K562 (cell line): ENCODE measurements around the gene DHX58. TPM values are rescaled to one million over a fixed set of nuclear protein-coding genes. Genes with fewer than 3 reads are reported as not detected.

Experiments
- ATAC-seq: fragments of 200-7000 bp; cut with Tn5 transposase; 3 replicates; pipeline ENCODE4 v1.9.1; 2020; ENCODE audit warnings: moderate library complexity
- BruUV-seq: library from RNA; stranded (reverse); fragments of 400-500 nt; replicated peaks from 2 replicates; lab custom pipeline; 2021; lab: Mats Ljungman, UMichigan
- CTCF ChIA-PET: fragments of 300-600 bp; formaldehyde crosslinking; extraction: SDS; loops from one replicate; lab custom pipeline; 2021; ENCODE audit warnings: low intra/inter-chr PET ratio; lab: Yijun Ruan, JAX
- POLR2A ChIA-PET: fragments of 300-600, 350-650 bp; sonication (Branson Sonifier 250); formaldehyde crosslinking; extraction: SDS; loops from one replicate; lab custom pipeline; 2021; ENCODE audit warnings: antibody characterized with exemption, inconsistent platforms; lab: Yijun Ruan, JAX
- DNase-seq, 4 experiments: peaks; one replicate each; pipeline versions ENCODE4 v3.0.0 to v3.0.0-alpha.2; 2011 to 2018; ENCODE audit warnings: low spot score in 3 of 4, mixed read lengths in 3 of 4; ENCODE audit errors: extremely low read depth in 1 of 4
- FAIRE-seq: peaks from 2 replicates; lab custom pipeline; 2011; peaks lifted over from hg19 to GRCh38; lab: Jason Lieb, UNC
- H2AFZ ChIP-seq: 2 replicates; pipeline ENCODE4 v1.6.0; 2011; ENCODE audit warnings: low read depth, low read length, control low read depth, inconsistent platforms
- H3K27ac ChIP-seq: fragments of 200-600 bp; 3 replicates; pipeline ENCODE4 v1.8.0; 2011; ENCODE audit warnings: low read depth, mild to moderate bottlenecking, control low read depth, inconsistent platforms, low read length, moderate library complexity, mixed read lengths; ENCODE audit errors: extremely low read depth
- H3K27me3 ChIP-seq, 2 experiments: fragments of 300-600 bp in 1 of 2; 2 replicates in 1 of 2; 3 replicates in 1 of 2; pipeline versions ENCODE4 v1.6.0 to v1.8.0; 2011; ENCODE audit warnings: inconsistent platforms in 2 of 2, low read length in 2 of 2, mild to moderate bottlenecking in 1 of 2, mixed read lengths in 1 of 2, moderate library complexity in 1 of 2; ENCODE audit not compliant: control insufficient read depth in 2 of 2, insufficient read depth in 2 of 2
- H3K36me3 ChIP-seq: fragments of 300-600 bp; 3 replicates; pipeline ENCODE4 v1.8.0; 2011; ENCODE audit warnings: mild to moderate bottlenecking, low read length, inconsistent platforms; ENCODE audit not compliant: control insufficient read depth, insufficient read depth
- H3K4me1 ChIP-seq, 2 experiments: fragments of 200-600 bp in 1 of 2; replicated peaks in 1 of 2; 2 replicates in 1 of 2; 3 replicates in 1 of 2; pipeline versions ENCODE4 v1.5.1 to v1.8.0; 2011; ENCODE audit warnings: inconsistent platforms in 2 of 2, low read length in 2 of 2, mild to moderate bottlenecking in 1 of 2, mixed read lengths in 1 of 2, moderate library complexity in 1 of 2; ENCODE audit not compliant: control insufficient read depth in 2 of 2, insufficient read depth in 2 of 2
- H3K4me2 ChIP-seq: 2 replicates; pipeline ENCODE4 v1.6.1; 2011; ENCODE audit warnings: low read length, control low read depth, inconsistent platforms, mixed read lengths; ENCODE audit not compliant: insufficient read depth
- H3K4me3 ChIP-seq: fragments of 200-600 bp; sonication (generic), shearing (Covaris generic); 2 replicates; pipeline ENCODE4 v1.5.1; 2016; ENCODE audit warnings: control low read depth, inconsistent platforms
- H3K79me2 ChIP-seq: fragments of 200-600 bp; 3 replicates; pipeline ENCODE4 v1.8.0; 2011; ENCODE audit warnings: low read length, inconsistent platforms; ENCODE audit not compliant: control insufficient read depth, insufficient read depth
- H3K9ac ChIP-seq, 2 experiments: 2 replicates each; pipeline versions ENCODE4 v1.6.0 to v1.6.1; 2011; ENCODE audit warnings: low read depth in 2 of 2, low read length in 2 of 2, control low read depth in 1 of 2, inconsistent platforms in 1 of 2, mild to moderate bottlenecking in 1 of 2, mixed read lengths in 1 of 2; ENCODE audit not compliant: insufficient read depth in 1 of 2
- H3K9me1 ChIP-seq: one replicate; pipeline ENCODE4 v1.6.0; 2011; ENCODE audit warnings: inconsistent platforms, mild to moderate bottlenecking, low read length, moderate library complexity; ENCODE audit not compliant: control insufficient read depth, insufficient read depth
- H3K9me3 ChIP-seq: replicated peaks from 2 replicates; pipeline ENCODE4 v1.5.1; 2011; ENCODE audit warnings: low read depth, low read length, inconsistent platforms; ENCODE audit not compliant: control insufficient read depth, insufficient read depth
- H4K20me1 ChIP-seq: replicated peaks from 2 replicates; pipeline ENCODE4 v1.6.1; 2011; ENCODE audit warnings: low read length, inconsistent platforms, mixed read lengths; ENCODE audit not compliant: control insufficient read depth, insufficient read depth
- E2F4 ChIP-seq: sonication (generic); formaldehyde crosslinking; IDR thresholded peaks from 2 replicates; pipeline ENCODE4 v1.8.0; 2022; ENCODE audit warnings: mild to moderate bottlenecking, low read depth, missing genetic modification reagents
- ID3 ChIP-seq, 2 experiments: fragments of 250-450 bp in 1 of 2; fragments of 450-650 bp in 1 of 2; sonication (Bioruptor Pico) in 1 of 2; IDR thresholded peaks; 2 replicates each; pipeline versions ENCODE4 v1.6.1 to v1.8.0; 2016 to 2021; ENCODE audit warnings: mild to moderate bottlenecking in 2 of 2, moderate library complexity in 2 of 2, missing compliant biosample characterization in 1 of 2, missing genetic modification characterization in 1 of 2
- NR2C1 ChIP-seq, 2 experiments: fragments of 450-650 bp; IDR thresholded peaks; 2 replicates each; pipeline ENCODE4 v1.6.1; 2017; ENCODE audit warnings: mild to moderate bottlenecking in 2 of 2, antibody characterized with exemption in 1 of 2, inconsistent platforms in 1 of 2, missing compliant biosample characterization in 1 of 2, missing genetic modification characterization in 1 of 2
- PRMT5 ChIP-seq: sonication (generic); formaldehyde crosslinking; IDR thresholded peaks from 2 replicates; pipeline ENCODE4 v1.5.0; 2020; ENCODE audit warnings: missing genetic modification reagents
- RREB1 ChIP-seq: fragments of 250-450 bp; sonication (Bioruptor Pico); IDR thresholded peaks from 2 replicates; pipeline ENCODE4 v1.4.0; 2020
- SMARCE1 ChIP-seq: fragments of 450-650 bp; IDR thresholded peaks from 2 replicates; pipeline ENCODE4 v1.7.1; 2016; ENCODE audit warnings: mild to moderate bottlenecking
- TSHZ1 ChIP-seq: fragments of 250-450 bp; sonication (Bioruptor Pico); IDR thresholded peaks from 2 replicates; pipeline ENCODE4 v1.4.0; 2020; ENCODE audit warnings: mild to moderate bottlenecking, moderate library complexity
- WGBS: fragments of 100-300 bp; shearing (Covaris generic); methylation state at CpG from one replicate; pipeline ENCODE4 v1.1.6; 2016; ENCODE audit warnings: low coverage, mixed read lengths; ENCODE audit not compliant: insufficient coverage; ENCODE audit errors: missing lambda C conversion rate; 5-methylcytosine and 5-hydroxymethylcytosine counted together
- in situ Hi-C: fragments of 300-500 bp; cut with MboI; formaldehyde crosslinking; loops from 4 replicates; pipeline ENCODE4 v1.15.0; 2018; ENCODE audit warnings: inconsistent platforms, mixed read lengths
- intact Hi-C: fragments of 100-400 bp; cut with micrococcal nuclease; formaldehyde crosslinking; loops from 2 replicates; pipeline ENCODE4 v1.14.2; 2022
- polyA plus RNA-seq, 8 experiments: library from polyadenylated mRNA; depleted of rRNA in 4 of 8; stranded (reverse) in 5 of 8; unstranded in 3 of 8; fragments of >200 nt; fragmentation: Nextera tagmentation in 2 of 8; fragmentation: Illumina TruSeq in 1 of 8; extraction: Ambion mirVana in 2 of 8; extraction: Trizol in 1 of 8; gene quantifications; 2 replicates each; pipeline versions ENCODE4 v1.2.1 to v1.2.3, GENCODE V29; 2011 to 2014; ENCODE audit warnings: inconsistent platforms in 1 of 8, missing spikeins in 1 of 8
- total RNA-seq, 7 experiments: library from RNA; depleted of rRNA in 6 of 7; stranded (reverse); fragments of >200 nt in 6 of 7; fragmentation: Illumina TruSeq in 2 of 7; extraction: Trizol in 2 of 7; gene quantifications; 2 replicates each; pipeline versions ENCODE4 v1.2.1 to v1.2.3, GENCODE V29; 2011 to 2021; ENCODE audit warnings: low replicate concordance in 1 of 7

The DHX58 gene
- total and polyA plus RNA-seq, 9 of the 15 experiments (the other 6 are each of a cell fraction or from before 2014, with no cell fraction given): 0.15 to 3.0 (median 1.4) TPM

DNA sequence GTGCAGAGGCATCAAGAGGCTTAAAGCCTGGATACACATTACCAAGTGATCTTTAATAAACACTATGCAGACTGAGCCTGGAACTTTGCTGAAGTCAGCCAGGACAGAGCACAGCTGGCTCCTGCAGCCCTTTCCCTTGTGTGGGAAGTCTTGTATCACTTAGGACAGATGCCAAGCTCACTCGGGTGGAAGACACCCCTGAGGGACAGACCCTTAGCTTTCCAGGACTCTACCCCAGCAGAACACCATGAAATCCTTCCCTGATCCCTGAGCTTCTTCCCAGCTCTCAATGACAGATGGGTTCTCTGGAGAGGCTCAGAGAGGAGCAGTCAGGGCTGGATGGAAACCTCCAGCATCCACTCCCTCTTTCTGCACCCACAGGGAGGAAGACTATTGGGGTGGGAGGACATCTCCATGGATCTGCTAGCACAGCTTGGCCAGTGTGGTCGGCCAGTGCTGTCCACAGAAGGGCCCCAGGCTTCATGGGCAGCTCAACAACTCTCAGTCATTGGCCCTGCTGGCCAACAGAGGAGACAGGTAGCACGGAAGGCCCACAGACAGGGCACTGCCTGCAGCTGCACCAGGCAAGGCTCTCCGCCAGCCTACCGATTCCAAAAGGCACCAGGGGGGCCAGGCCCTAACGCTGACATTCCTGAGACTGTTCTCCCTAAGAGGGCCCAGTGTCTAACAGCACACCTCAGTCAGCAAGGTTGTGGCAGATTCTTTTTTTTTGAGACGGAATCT lies 26.4 kb upstream of the DHX58 start (continued):
- TF ChIP-seq RREB1 (CRISPR knock-in tag) (no peak), NR2C1 (IDR thresholded peaks at IDR 0.05) (no peak), NR2C1 (tag; IDR thresholded peaks at IDR 0.05) (no peak), SMARCE1 (no peak)

GRCh38 chr17:42136654-42137051 lies 24.1 kb upstream of the DHX58 start:
- Histone ChIP-seq H2AFZ (no peak overlapping the region), H3K79me2 (peaks cover 82% of the 10 kb centered on the region), H3K4me1 (peaks cover 9 to 11% of the 10 kb centered on the region in 2 experiments; a peak in 3 of 5 replicates), H3K9me1 (peaks cover 9% of the 10 kb centered on the region), H3K9ac (no peak overlapping the region), H3K4me3 (no peak overlapping the region), H3K27me3 (no peaks in the 10 kb centered on the region), H3K27ac (no peak overlapping the region), H4K20me1 (peaks cover 8% of the 10 kb centered on the region; the same call in 1 of the 2 replicates), H3K36me3 (peaks cover 79% of the 10 kb centered on the region), H3K9me3 (no peaks in the 10 kb centered on the region), H3K4me2 (no peak overlapping the region)
- 92% methylated on average over 3 of the region's 3 CpGs for WGBS
- in situ Hi-C loops: no loop called here
- POLR2A ChIA-PET: interaction anchor here (0.6 to 1.2 kb wide), 4 partner anchors 10 to 51 kb away, joined by 3 to 6 read pairs (median 4); no protein-coding TSS in a partner anchor
- CTCF ChIA-PET: no interaction called here
- no TSS peak for BruUV-seq
- FAIRE-seq (no peak), ATAC-seq (no peak), DNase-seq (no peak)
- intact Hi-C loops: no loop called here
- no peak for TF ChIP-seq E2F4 (CRISPR knock-in tag)
- TF ChIP-seq TSHZ1 (CRISPR knock-in tag): no peak
- no peak for TF ChIP-seq PRMT5
- TF ChIP-seq ID3 (CRISPR knock-in tag; IDR thresholded peaks at IDR 0.05): no peak
- TF ChIP-seq ID3 (tag; IDR thresholded peaks at IDR 0.05): no peak
